ENCODE measurements around the gene ZNF691. TPM values are rescaled to one million over a fixed set of nuclear protein-coding genes. Genes with fewer than 3 reads are reported as not detected.

ZNF691 gene
- 5.6 and 6.3 TPM in 2 replicates for polyA plus RNA-seq (2011; rRNA removed)
- polyA minus RNA-seq (2011; rRNA and poly(A)+ RNA removed), result 6.6 and 6.9 TPM in 2 replicates

GRCh38 chr1:42846257-42847110 is at the start of gene ZNF691:
Gene ZNF691 (plus strand): TSS chr1:42846613. CDS start chr1:42849659, 3,046 bp downstream.
- Histone ChIP-seq H3K27me3 (ENCODE audit: control insufficient read depth, insufficient read depth, low read length) (no peaks in the 10 kb centered on the region), H3K4me3 (ENCODE audit: low read depth, low read length) (peak within 1 kb of the TSS; percentile 95), H3K27ac (ENCODE audit: low read depth, low read length) (no peak within 1 kb of the TSS), H3K9me3 (ENCODE audit: control insufficient read depth, insufficient read depth, low read length) (peaks cover 9% of the 10 kb centered on the region)
- ChIA-PET CTCF (interaction anchor here (0.5 to 2.1 kb wide), 27 partner anchors 8 to 1157 kb away, joined by 3 to 18 read pairs (median 4); no protein-coding TSS in a partner anchor), POLR2A (interaction anchor here (0.6 to 3.0 kb wide), 6 partner anchors 22 to 1961 kb away, joined by 3 to 16 read pairs (median 4); partner anchors contain the start of genes C1orf50, ERMAP, P3H1 and SVBP)
- DNase-seq (ENCODE audit: low read depth, low spot score), result peak; percentile 91
- peak; percentile 59 for TF ChIP-seq CTCF (IDR thresholded peaks at IDR 0.05; ENCODE audit: low read depth, low read length)

GRCh38 chr1:42797414-42797813 is 49.0 kb upstream of the ZNF691 start:
- Histone ChIP-seq H3K9me3 (ENCODE audit: control insufficient read depth, insufficient read depth, low read length) (no peaks in the 10 kb centered on the region), H3K27me3 (ENCODE audit: control insufficient read depth, insufficient read depth, low read length) (peaks cover 18% of the 10 kb centered on the region), H3K4me3 (ENCODE audit: low read depth, low read length) (no peak overlapping the region), H3K27ac (ENCODE audit: low read depth, low read length) (no peak overlapping the region)
- DNase-seq (ENCODE audit: low read depth, low spot score), result no peak
- TF ChIP-seq CTCF (IDR thresholded peaks at IDR 0.05; ENCODE audit: low read depth, low read length), result no peak
- POLR2A ChIA-PET, result no interaction called here
- CTCF ChIA-PET, result no interaction called here

- POLR2A ChIA-PET, result no interaction called here
- no peak for DNase-seq (ENCODE audit: low read depth, low spot score)
- CTCF ChIA-PET, result no interaction called here
- no peaks in the 10 kb centered on the region for H3K9me3 ChIP-seq (ENCODE audit: control insufficient read depth, insufficient read depth, low read length)
- H3K27ac ChIP-seq (ENCODE audit: low read depth, low read length), result no peak overlapping the region
- no peak overlapping the region for H3K4me3 ChIP-seq (ENCODE audit: low read depth, low read length)
- H3K27me3 ChIP-seq (ENCODE audit: control insufficient read depth, insufficient read depth, low read length), result peaks cover 18% of the 10 kb centered on the region
- no peak for TF ChIP-seq CTCF (IDR thresholded peaks at IDR 0.05; ENCODE audit: low read depth, low read length)
These were observed 48.4 kb upstream of the ZNF691 start for GRCh38 chr1:42797979-42798378.

- CTCF ChIA-PET, result interaction anchor here (1.4 kb wide), 3 partner anchors 24 to 272 kb away, joined by 4 to 6 read pairs (median 5); partner anchors contain the start of gene ZNF691
- Histone ChIP-seq H3K9me3 (ENCODE audit: control insufficient read depth, insufficient read depth, low read length) (no peaks in the 10 kb centered on the region; the same call in 1 of the 2 replicates), H3K4me3 (ENCODE audit: low read depth, low read length) (no peak overlapping the region), H3K27ac (ENCODE audit: low read depth, low read length) (no peak overlapping the region), H3K27me3 (ENCODE audit: control insufficient read depth, insufficient read depth, low read length) (peaks cover 12% of the 10 kb centered on the region)
- no peak for TF ChIP-seq CTCF (IDR thresholded peaks at IDR 0.05; ENCODE audit: low read depth, low read length)
- no peak for DNase-seq (ENCODE audit: low read depth, low spot score)
- POLR2A ChIA-PET, result no interaction called here
These were observed 44.5 kb upstream of the ZNF691 start for GRCh38 chr1:42801832-42802473.
